HG03066 (cell line): ENCODE measurements around the gene TDRD9.

Source experiments
- ATAC-seq: cut with Tn5 transposase; IDR thresholded peaks from one replicate; pipeline ENCODE4 v1.9.1; 2021; ENCODE audit warnings: low read depth; ENCODE audit not compliant: unreplicated experiment

Gene TDRD9

GRCh38 chr14:104062281-104062680 is 134.0 kb downstream of the TDRD9 start:
- ATAC-seq = no peak

GRCh38 chr14:104064003-104064402 is 135.7 kb downstream of the TDRD9 start:
- ATAC-seq = no peak

GRCh38 chr14:104066279-104066678 is 138.0 kb downstream of the TDRD9 start:
- ATAC-seq = no peak

- ATAC-seq = no peak
Observed at GRCh38 chr14:104066719-104067295, 138.6 kb downstream of the TDRD9 start.

GRCh38 chr14:104069541-104069940 is 141.3 kb downstream of the TDRD9 start:
- no peak for ATAC-seq

GRCh38 chr14:104072586-104072985 is 144.3 kb downstream of the TDRD9 start:
- no peak for ATAC-seq

GRCh38 chr14:104073764-104074163 is 145.5 kb downstream of the TDRD9 start:
- no peak for ATAC-seq

- ATAC-seq = no peak
Observed at GRCh38 chr14:104075530-104076151, 147.4 kb downstream of the TDRD9 start.

- no peak for ATAC-seq
Observed at GRCh38 chr14:104076743-104077142, 148.5 kb downstream of the TDRD9 start.

GRCh38 chr14:104078031-104078455 is 149.8 kb downstream of the TDRD9 start:
- peak; percentile 79 for ATAC-seq

- ATAC-seq = no peak
Observed at GRCh38 chr14:104080376-104081260, 152.4 kb downstream of the TDRD9 start.

GRCh38 chr14:104081261-104081835 is 153.1 kb downstream of the TDRD9 start:
- no peak for ATAC-seq

- no peak for ATAC-seq
Observed at GRCh38 chr14:104081951-104082464, 153.8 kb downstream of the TDRD9 start.

GRCh38 chr14:104082807-104083206 is 154.6 kb downstream of the TDRD9 start:
- ATAC-seq = no peak

GRCh38 chr14:104084251-104085002 is 156.2 kb downstream of the TDRD9 start:
- ATAC-seq = no peak

- no peak for ATAC-seq
Observed at GRCh38 chr14:104085032-104085888, 157.0 kb downstream of the TDRD9 start, which contains the start of gene ASPG. Gene ASPG (plus strand): TSS chr14:104085700. CDS start chr14:104085771, 71 bp downstream.

- no peak for ATAC-seq
Observed at GRCh38 chr14:104085889-104086201, 157.6 kb downstream of the TDRD9 start.

GRCh38 chr14:104086210-104086660 is 158.0 kb downstream of the TDRD9 start:
- ATAC-seq = no peak
